K562 (cell line): ENCODE data around the gene MPDZ. TPM values are rescaled to one million over a fixed set of nuclear protein-coding genes. Genes with fewer than 3 reads are reported as not detected.
A peak's percentile ranks its signal among the peaks of the same experiment; 100 is the strongest.
"Not testable (repeated sequence)": the region's sequence is repeated elsewhere in the genome, so short reads cannot be mapped to it uniquely, and the experiment has no call there.

Experiments used
- ATAC-seq: fragments of 200-7000 bp; cut with Tn5 transposase; 3 replicates; pipeline ENCODE4 v1.9.1; 2020; ENCODE audit warnings: moderate library complexity
- BruUV-seq: library from RNA; stranded (reverse); fragments of 400-500 nt; replicated peaks from 2 replicates; lab custom pipeline; 2021; lab: Mats Ljungman, UMichigan
- CTCF ChIA-PET: fragments of 300-600 bp; formaldehyde crosslinking; extraction: SDS; loops from one replicate; lab custom pipeline; 2021; ENCODE audit warnings: low intra/inter-chr PET ratio; lab: Yijun Ruan, JAX
- POLR2A ChIA-PET: fragments of 300-600, 350-650 bp; sonication (Branson Sonifier 250); formaldehyde crosslinking; extraction: SDS; loops from one replicate; lab custom pipeline; 2021; ENCODE audit warnings: antibody characterized with exemption, inconsistent platforms; lab: Yijun Ruan, JAX
- DNase-seq, 4 experiments: peaks; one replicate each; pipeline versions ENCODE4 v3.0.0 to v3.0.0-alpha.2; 2011 to 2018; ENCODE audit warnings: low spot score in 3 of 4, mixed read lengths in 3 of 4; ENCODE audit errors: extremely low read depth in 1 of 4
- FAIRE-seq: peaks from 2 replicates; lab custom pipeline; 2011; peaks lifted over from hg19 to GRCh38; lab: Jason Lieb, UNC
- H2AFZ ChIP-seq: 2 replicates; pipeline ENCODE4 v1.6.0; 2011; ENCODE audit warnings: low read depth, low read length, control low read depth, inconsistent platforms
- H3K27ac ChIP-seq: fragments of 200-600 bp; 3 replicates; pipeline ENCODE4 v1.8.0; 2011; ENCODE audit warnings: low read depth, mild to moderate bottlenecking, control low read depth, inconsistent platforms, low read length, moderate library complexity, mixed read lengths; ENCODE audit errors: extremely low read depth
- H3K27me3 ChIP-seq, 2 experiments: fragments of 300-600 bp in 1 of 2; 2 replicates in 1 of 2; 3 replicates in 1 of 2; pipeline versions ENCODE4 v1.6.0 to v1.8.0; 2011; ENCODE audit warnings: inconsistent platforms in 2 of 2, low read length in 2 of 2, mild to moderate bottlenecking in 1 of 2, mixed read lengths in 1 of 2, moderate library complexity in 1 of 2; ENCODE audit not compliant: control insufficient read depth in 2 of 2, insufficient read depth in 2 of 2
- H3K36me3 ChIP-seq: fragments of 300-600 bp; 3 replicates; pipeline ENCODE4 v1.8.0; 2011; ENCODE audit warnings: mild to moderate bottlenecking, low read length, inconsistent platforms; ENCODE audit not compliant: control insufficient read depth, insufficient read depth
- H3K4me1 ChIP-seq, 2 experiments: fragments of 200-600 bp in 1 of 2; replicated peaks in 1 of 2; 2 replicates in 1 of 2; 3 replicates in 1 of 2; pipeline versions ENCODE4 v1.5.1 to v1.8.0; 2011; ENCODE audit warnings: inconsistent platforms in 2 of 2, low read length in 2 of 2, mild to moderate bottlenecking in 1 of 2, mixed read lengths in 1 of 2, moderate library complexity in 1 of 2; ENCODE audit not compliant: control insufficient read depth in 2 of 2, insufficient read depth in 2 of 2
- H3K4me2 ChIP-seq: 2 replicates; pipeline ENCODE4 v1.6.1; 2011; ENCODE audit warnings: low read length, control low read depth, inconsistent platforms, mixed read lengths; ENCODE audit not compliant: insufficient read depth
- H3K4me3 ChIP-seq: fragments of 200-600 bp; sonication (generic), shearing (Covaris generic); 2 replicates; pipeline ENCODE4 v1.5.1; 2016; ENCODE audit warnings: control low read depth, inconsistent platforms
- H3K79me2 ChIP-seq: fragments of 200-600 bp; 3 replicates; pipeline ENCODE4 v1.8.0; 2011; ENCODE audit warnings: low read length, inconsistent platforms; ENCODE audit not compliant: control insufficient read depth, insufficient read depth
- H3K9ac ChIP-seq, 2 experiments: 2 replicates each; pipeline versions ENCODE4 v1.6.0 to v1.6.1; 2011; ENCODE audit warnings: low read depth in 2 of 2, low read length in 2 of 2, control low read depth in 1 of 2, inconsistent platforms in 1 of 2, mild to moderate bottlenecking in 1 of 2, mixed read lengths in 1 of 2; ENCODE audit not compliant: insufficient read depth in 1 of 2
- H3K9me1 ChIP-seq: one replicate; pipeline ENCODE4 v1.6.0; 2011; ENCODE audit warnings: inconsistent platforms, mild to moderate bottlenecking, low read length, moderate library complexity; ENCODE audit not compliant: control insufficient read depth, insufficient read depth
- H3K9me3 ChIP-seq: replicated peaks from 2 replicates; pipeline ENCODE4 v1.5.1; 2011; ENCODE audit warnings: low read depth, low read length, inconsistent platforms; ENCODE audit not compliant: control insufficient read depth, insufficient read depth
- H4K20me1 ChIP-seq: replicated peaks from 2 replicates; pipeline ENCODE4 v1.6.1; 2011; ENCODE audit warnings: low read length, inconsistent platforms, mixed read lengths; ENCODE audit not compliant: control insufficient read depth, insufficient read depth
- ELF1 ChIP-seq: fragments of 200-800 bp; sonication (Bioruptor generic); IDR thresholded peaks from 2 replicates; pipeline ENCODE4 v1.6.1; 2016; ENCODE audit warnings: missing genetic modification characterization, missing compliant biosample characterization
- ELF2 ChIP-seq: fragments of 250-450 bp; sonication (Bioruptor Pico); IDR thresholded peaks from 2 replicates; pipeline ENCODE4 v1.5.0; 2021; ENCODE audit warnings: mild to moderate bottlenecking
- SP2 ChIP-seq: IDR thresholded peaks from 2 replicates; pipeline ENCODE4 v1.6.1; 2011; ENCODE audit warnings: mild to moderate bottlenecking, low read depth, low read length, moderate library complexity; ENCODE audit not compliant: poor library complexity, severe bottlenecking; ENCODE audit errors: extremely low read depth
- SUPT5H ChIP-seq: fragments of 450-650 bp; IDR thresholded peaks from 2 replicates; pipeline ENCODE4 v1.6.1; 2016
- ZNF174 ChIP-seq: fragments of 250-450 bp; sonication (Bioruptor Pico); IDR thresholded peaks from 2 replicates; pipeline ENCODE4 v1.4.0; 2020; ENCODE audit warnings: mild to moderate bottlenecking
- ZNF316 ChIP-seq: fragments of 450-650 bp; IDR thresholded peaks from 2 replicates; pipeline ENCODE4 v1.6.1; 2016
- WGBS: fragments of 100-300 bp; shearing (Covaris generic); methylation state at CpG from one replicate; pipeline ENCODE4 v1.1.6; 2016; ENCODE audit warnings: low coverage, mixed read lengths; ENCODE audit not compliant: insufficient coverage; ENCODE audit errors: missing lambda C conversion rate; 5-methylcytosine and 5-hydroxymethylcytosine counted together
- in situ Hi-C: fragments of 300-500 bp; cut with MboI; formaldehyde crosslinking; loops from 4 replicates; pipeline ENCODE4 v1.15.0; 2018; ENCODE audit warnings: inconsistent platforms, mixed read lengths
- intact Hi-C: fragments of 100-400 bp; cut with micrococcal nuclease; formaldehyde crosslinking; loops from 2 replicates; pipeline ENCODE4 v1.14.2; 2022
- polyA plus RNA-seq, 8 experiments: library from polyadenylated mRNA; depleted of rRNA in 4 of 8; stranded (reverse) in 5 of 8; unstranded in 3 of 8; fragments of >200 nt; fragmentation: Nextera tagmentation in 2 of 8; fragmentation: Illumina TruSeq in 1 of 8; extraction: Ambion mirVana in 2 of 8; extraction: Trizol in 1 of 8; gene quantifications; 2 replicates each; pipeline versions ENCODE4 v1.2.1 to v1.2.3, GENCODE V29; 2011 to 2014; ENCODE audit warnings: inconsistent platforms in 1 of 8, missing spikeins in 1 of 8
- total RNA-seq, 7 experiments: library from RNA; depleted of rRNA in 6 of 7; stranded (reverse); fragments of >200 nt in 6 of 7; fragmentation: Illumina TruSeq in 2 of 7; extraction: Trizol in 2 of 7; gene quantifications; 2 replicates each; pipeline versions ENCODE4 v1.2.1 to v1.2.3, GENCODE V29; 2011 to 2021; ENCODE audit warnings: low replicate concordance in 1 of 7
- TF ChIP-seq, protein P1 (sequence below): fragments of 450-650 bp; IDR thresholded peaks from 2 replicates; pipeline ENCODE4 v1.6.1; 2014; ENCODE audit warnings: low read depth, mild to moderate bottlenecking, moderate library complexity, borderline replicate concordance

MPDZ gene
- total and polyA plus RNA-seq, 9 of the 15 experiments (the other 6 are each of a cell fraction or from before 2014, with no cell fraction given): 3.9 to 13.2 (median 5.7) TPM

DNA sequence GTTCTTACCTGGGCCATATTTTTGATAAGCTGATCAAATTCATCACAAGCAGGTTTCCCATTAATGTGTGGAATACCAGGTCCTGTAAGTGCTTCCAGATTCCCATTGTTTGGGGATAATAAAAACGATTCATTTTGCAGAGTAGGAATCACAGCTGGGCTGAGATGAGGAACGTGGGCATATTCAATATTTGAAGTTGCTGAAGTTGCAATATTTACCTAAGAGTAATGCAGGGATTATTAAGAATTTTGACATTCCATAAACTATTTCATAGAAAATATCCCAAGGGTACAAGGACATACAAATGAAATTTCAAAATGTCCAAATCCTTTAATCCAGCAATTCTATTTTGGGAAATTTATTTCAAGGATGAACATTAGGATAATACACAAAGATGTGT lies 55.1 kb downstream of the MPDZ start:
- ChIA-PET POLR2A (interaction anchor here (0.9 kb wide), 1 partner anchor 16 kb away, joined by 3 read pairs; no protein-coding TSS in a partner anchor), CTCF (no interaction called here)
- Histone ChIP-seq H3K9me1 (no peaks in the 10 kb centered on the region), H2AFZ (no peak overlapping the region), H3K4me1 (no peaks in the 10 kb centered on the region), H3K4me3 (no peak overlapping the region), H3K4me2 (no peak overlapping the region), H3K27me3 (no peaks in the 10 kb centered on the region), H3K27ac (no peak overlapping the region), H3K36me3 (no peaks in the 10 kb centered on the region), H3K9me3 (no peaks in the 10 kb centered on the region), H4K20me1 (no peaks in the 10 kb centered on the region), H3K9ac (no peak overlapping the region), H3K79me2 (no peaks in the 10 kb centered on the region)
- ATAC-seq: no peak
- TF ChIP-seq, protein P1, sequence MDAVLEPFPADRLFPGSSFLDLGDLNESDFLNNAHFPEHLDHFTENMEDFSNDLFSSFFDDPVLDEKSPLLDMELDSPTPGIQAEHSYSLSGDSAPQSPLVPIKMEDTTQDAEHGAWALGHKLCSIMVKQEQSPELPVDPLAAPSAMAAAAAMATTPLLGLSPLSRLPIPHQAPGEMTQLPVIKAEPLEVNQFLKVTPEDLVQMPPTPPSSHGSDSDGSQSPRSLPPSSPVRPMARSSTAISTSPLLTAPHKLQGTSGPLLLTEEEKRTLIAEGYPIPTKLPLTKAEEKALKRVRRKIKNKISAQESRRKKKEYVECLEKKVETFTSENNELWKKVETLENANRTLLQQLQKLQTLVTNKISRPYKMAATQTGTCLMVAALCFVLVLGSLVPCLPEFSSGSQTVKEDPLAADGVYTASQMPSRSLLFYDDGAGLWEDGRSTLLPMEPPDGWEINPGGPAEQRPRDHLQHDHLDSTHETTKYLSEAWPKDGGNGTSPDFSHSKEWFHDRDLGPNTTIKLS: no peak
- no peak for TF ChIP-seq ELF2 (CRISPR knock-in tag)
- TF ChIP-seq ELF1 (tag): no peak
- TF ChIP-seq SP2: no peak
- no peak for TF ChIP-seq SUPT5H
- peak; percentile 16; the same call in 1 of the 2 replicates for TF ChIP-seq ZNF316
- no peak for TF ChIP-seq ZNF174 (CRISPR knock-in tag)
- WGBS: 21% methylated on average over 2 of the region's 2 CpGs
- in situ Hi-C loops (no loop called here), intact Hi-C loops (no loop called here)
- FAIRE-seq: no peak
- BruUV-seq: no TSS peak
- no peak for DNase-seq

DNA sequence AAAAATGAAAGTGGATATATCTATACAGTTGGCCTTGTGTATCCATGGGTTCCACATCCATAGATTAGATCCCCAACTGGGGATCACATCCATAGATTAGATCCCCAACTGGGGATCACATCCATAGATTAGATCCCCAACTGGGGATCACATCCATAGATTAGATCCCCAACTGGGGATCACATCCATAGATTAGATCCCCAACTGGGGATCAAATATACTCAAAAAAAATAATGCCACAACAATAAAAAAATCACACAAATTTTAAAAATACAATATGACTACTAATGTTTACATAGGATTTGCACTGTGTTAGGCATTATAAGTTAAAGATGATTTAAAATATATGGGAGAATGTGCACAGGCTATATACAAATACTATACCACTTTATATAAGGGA lies 56.8 kb downstream of the MPDZ start:
- in situ Hi-C loops, H3K4me2 ChIP-seq, H4K20me1 ChIP-seq, H3K36me3 ChIP-seq, CTCF ChIA-PET, BruUV-seq, H2AFZ ChIP-seq, DNase-seq, H3K27me3 ChIP-seq, H3K9ac ChIP-seq, H3K27ac ChIP-seq, H3K9me3 ChIP-seq, H3K4me1 ChIP-seq, ATAC-seq, intact Hi-C loops, H3K4me3 ChIP-seq, H3K79me2 ChIP-seq, POLR2A ChIA-PET, H3K9me1 ChIP-seq, FAIRE-seq: not testable (repeated sequence)
